HG03175 (cell line): ENCODE data around the gene LAMTOR1.
A peak's percentile ranks its signal among the peaks of the same experiment; 100 is the strongest.

Experiments used
- ATAC-seq: cut with Tn5 transposase; IDR thresholded peaks from one replicate; pipeline ENCODE4 v1.9.1; 2021; ENCODE audit warnings: mild to moderate bottlenecking, moderate library complexity; ENCODE audit not compliant: unreplicated experiment

LAMTOR1 gene

DNA sequence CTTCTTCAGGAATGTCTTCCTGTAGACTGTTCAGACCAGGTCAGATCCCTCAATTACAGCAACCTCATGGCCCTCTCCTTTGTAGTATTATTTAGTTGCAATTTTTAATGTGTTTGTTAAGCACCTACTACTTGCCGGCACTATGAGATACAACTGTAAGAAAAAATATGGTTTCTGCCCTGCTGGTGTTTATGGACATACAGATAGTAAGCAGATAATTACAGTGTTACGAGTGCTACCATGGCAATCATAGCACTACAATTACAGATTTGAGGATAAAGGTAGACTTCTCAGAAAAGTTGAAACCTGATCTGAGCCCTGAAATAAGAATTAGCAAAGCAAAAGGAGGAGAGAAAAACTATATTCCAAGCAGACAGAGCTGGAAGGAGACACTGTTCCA is 19.7 kb downstream of the LAMTOR1 start:
- ATAC-seq: no peak

DNA sequence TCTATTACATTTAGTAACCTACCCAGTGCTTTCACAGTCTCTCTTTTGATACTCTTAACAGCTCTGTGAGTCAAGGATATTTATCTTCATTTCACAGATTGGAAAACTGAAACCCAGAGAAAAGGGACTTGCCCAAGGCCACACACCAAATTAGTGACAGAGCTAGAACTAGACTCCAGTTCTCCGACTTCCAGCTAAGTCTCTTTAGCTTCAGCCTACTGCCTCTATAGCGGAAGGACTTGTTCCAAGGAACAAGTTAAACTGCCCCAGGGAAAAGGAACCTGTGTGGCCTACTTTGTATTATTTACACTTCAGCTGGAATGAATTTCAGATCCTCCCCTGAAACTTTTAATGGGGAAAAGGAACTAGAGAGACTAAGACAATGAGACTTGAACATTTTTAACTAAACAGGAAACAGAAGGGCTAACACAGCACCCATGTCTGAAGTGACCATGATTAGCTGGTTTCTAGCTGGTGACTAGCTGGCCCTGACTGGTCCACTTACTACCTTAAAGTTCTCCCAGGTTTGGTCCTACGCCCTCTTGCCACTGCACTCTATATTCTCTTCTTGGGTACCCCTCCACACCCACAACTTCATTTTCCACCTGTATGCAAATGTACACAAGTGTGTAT is 21.2 kb downstream of the LAMTOR1 start:
- ATAC-seq: no peak

DNA sequence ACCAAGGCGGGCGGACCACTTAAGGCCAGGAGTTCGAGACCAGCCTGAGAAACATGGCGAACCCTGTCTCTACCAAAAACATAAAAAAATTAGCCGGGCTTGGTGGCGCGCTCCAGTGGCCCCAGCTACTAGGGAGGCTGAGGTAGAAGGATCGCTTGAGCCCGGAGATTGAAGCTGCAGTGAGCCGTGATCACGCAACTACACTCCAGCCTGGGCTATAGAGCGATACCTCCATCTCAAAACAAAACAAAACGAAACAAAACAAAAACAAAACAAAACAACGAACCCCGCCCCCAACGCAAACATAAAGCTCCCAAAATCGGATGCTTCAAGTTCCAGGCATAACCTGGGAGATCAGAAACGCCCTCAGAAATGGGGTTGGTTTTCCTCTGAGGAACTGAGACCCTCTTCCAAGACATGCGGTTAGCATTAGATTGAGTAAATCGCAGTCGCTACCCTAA is 21.9 kb downstream of the LAMTOR1 start:
- ATAC-seq: no peak

DNA sequence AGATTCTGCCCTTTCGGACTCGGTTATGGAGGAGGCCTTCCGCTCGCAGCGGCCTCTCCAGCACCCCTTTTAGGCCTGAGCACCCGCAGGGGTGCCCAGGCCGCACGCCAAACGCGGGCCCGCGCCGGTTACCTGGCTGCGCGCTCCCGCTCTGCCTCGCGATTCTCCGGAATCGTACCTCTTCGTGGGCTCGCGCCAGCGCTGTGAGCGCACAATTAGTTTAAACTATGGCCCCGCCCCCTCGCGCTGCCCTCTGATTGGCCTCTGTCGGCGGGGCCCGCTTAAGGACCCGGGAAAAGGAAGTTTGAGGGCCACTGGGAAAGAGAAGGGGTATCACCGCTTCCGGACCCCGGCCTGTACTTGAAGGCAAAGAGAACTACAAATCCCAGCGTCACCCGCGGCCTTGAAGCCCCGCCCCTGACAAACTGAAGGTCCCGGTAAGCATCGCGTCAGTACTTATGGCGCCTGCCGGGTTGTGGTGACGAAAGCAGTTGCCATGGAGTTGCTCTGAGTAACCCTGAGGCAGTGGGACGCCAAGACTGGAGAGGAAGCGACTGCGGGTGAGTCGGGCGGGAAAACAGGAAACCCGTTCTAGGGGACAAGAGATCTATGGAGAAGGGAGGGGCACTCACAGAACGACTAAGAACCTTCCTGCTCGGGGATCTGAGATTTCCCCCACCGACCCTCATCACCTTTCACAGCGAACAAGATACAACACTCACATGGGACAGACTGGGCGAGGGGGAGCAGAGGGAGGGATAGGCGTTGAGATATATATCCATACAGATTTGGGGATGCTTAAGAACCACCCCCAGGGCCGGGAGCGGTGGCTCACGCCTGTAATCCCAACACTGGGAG is 22.5 kb downstream of the LAMTOR1 start, which contains the start of the genes LRRC51 and NUMA1:
Gene LRRC51, plus strand, starts transcription at position 525 of the 858 bp plus-strand sequence. CDS start 8,234 bp downstream, outside the sequence.
Gene NUMA1, minus strand, starts transcription at position 217 of the 858 bp plus-strand sequence. CDS start 44,599 bp downstream, outside the sequence.
- peak; percentile 93 for ATAC-seq

DNA sequence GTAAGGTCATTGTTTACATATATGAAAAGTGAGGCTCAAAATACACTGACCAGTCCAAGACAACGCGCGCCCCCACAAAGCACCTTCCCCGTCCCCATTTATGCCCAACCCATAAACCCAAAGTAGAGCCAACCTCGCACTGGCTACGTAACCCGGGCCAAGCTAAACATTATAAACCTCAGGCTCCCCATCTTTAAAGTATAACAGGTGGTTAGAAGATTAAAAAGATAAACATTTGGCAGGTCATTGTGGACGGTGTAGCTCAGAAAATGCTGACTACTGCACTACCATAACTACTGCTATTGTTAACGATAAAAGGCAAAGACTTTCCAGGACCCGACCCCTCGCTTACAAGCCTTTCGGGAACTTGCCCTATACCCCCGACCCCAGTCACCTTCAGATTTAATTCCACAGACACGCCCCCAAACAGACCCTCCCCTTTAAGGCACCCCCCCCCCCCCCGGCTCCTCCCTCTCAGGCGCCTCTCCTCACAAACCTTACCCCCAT is 23.2 kb downstream of the LAMTOR1 start:
- no peak for ATAC-seq

DNA sequence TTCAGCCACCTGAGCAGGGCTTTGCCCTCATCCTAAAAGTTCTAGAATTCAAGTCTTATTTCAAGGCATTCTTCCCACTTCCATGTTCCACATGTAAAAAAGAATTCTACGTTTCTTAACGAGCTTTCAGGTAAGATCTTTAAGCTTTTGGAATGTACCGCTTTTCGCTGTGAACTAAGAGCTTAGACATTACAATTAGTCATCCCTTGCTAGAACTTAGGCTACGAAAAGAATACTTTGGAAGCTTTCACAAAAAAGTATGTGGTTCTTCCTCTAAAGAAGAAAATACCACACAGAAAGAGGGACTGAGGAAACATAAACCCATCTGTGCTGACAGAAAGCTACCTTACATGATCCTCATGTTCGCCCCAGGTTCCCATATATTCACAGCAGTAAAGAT is 24.6 kb downstream of the LAMTOR1 start:
- no peak for ATAC-seq

DNA sequence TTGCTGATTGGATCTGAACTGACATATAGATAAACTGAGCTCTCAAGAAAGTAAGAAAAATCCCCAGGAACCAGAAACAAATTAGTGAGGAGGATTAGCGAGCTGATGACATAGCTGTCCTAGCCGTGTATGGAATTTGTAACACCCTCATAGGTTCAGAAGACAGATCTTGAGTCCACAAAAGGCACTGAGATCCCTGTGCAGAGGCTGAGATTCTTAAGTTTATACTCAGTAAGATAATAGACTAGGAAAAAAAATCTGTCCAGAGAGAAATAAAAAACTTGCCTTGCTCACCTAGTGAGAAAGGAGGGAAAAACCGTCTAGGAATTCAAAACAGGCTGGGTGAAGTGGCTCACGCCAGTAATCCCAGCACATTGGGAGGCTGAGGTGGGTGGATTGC is 27.3 kb downstream of the LAMTOR1 start:
- no peak for ATAC-seq

DNA sequence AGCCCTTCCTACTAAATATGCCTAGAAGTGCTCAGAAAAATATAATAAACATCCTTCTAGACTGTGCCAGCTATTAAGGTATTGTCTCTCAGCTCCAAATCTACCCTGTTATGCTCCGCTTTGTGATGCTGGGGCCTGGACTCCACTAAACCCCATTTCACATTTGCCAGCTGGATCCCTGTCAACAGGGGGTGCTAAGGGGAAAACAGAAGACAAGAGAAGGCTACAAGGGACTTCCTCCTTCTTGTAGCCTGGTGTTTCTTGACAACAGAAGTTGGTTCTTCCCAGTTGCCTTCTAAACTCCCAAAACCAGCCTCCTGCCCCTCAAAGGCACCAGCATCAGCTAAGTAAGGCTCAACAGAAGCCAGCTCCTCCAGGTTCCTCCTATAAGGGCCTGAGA is 28.0 kb downstream of the LAMTOR1 start:
- no peak for ATAC-seq

DNA sequence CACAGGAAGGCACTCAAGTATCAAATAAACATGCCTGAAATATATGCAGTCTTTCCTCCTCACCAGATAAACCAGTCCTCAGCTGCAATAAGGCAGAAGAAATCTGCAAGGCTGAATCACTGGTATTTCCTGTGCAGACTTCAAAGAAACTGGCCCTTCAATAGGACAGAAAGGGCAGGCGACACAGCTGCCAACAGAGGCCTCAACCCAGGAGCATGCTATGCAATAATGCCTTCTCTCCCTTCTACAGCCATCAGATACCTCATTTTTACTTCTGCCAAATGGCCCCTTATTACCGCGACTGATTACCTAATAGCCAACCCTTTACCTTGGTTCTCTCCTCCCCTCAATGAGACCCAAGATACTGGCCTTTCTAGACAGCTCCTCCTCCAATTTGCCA is 30.7 kb downstream of the LAMTOR1 start:
- ATAC-seq: no peak

DNA sequence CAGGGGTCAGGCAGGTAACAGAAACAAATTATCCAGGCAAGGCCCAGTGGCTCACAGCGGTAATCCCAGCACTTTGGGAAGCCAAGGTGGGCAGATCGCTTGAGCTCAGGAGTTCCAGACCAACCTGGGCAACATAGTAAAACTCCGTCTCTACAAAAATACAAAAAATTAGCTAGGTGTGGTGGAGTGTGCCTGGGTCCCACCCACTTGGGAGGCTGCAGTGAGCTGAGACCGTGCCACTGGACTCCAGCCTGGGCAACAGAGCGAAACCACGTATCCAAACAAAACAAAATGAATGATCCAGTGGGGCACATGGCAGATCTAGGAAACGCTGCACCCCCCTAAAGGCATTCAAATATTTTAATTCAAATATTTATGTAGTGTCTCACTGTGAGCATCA is 32.6 kb downstream of the LAMTOR1 start:
- no peak for ATAC-seq

DNA sequence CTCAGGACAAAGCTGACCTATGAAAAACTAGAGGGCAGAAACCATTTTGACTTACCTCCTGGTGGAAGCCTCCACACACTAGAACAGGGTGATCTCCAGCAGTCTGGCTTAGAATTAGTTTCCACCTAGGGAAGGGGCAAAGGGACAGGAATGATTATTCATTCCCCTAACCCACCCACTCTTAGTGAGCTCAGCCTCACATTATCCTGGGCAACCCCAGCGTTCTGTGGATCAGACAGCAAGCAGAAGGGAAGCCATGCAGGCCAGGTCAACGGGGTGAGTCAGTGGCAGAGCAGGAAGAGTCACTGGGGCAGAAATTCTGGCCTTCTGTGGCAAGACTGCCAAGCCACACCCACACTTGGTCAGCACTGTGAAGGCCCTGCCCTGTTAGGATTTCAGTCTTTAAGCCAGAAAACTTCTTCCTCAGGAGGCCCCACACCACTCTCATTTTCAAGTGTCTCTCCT is 33.3 kb downstream of the LAMTOR1 start:
- ATAC-seq: peak; percentile 64

DNA sequence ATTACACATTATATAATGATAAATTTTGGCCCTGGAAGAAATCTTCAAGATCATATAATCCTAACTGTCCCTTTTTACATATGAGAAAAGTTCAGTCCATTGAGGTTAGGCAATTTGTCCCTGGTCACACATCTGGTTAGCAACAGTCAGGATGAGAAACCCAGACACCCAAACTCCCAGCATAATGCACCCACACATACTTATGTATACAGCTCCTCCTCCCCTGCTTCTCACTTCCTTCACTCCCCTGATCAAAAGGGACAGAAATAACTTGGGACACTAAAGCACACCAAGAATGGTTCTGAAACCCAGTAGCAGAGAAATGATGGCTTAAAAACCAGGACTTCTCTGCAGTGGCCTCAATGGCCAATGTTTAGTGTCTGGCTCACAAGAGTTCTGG is 33.9 kb downstream of the LAMTOR1 start:
- ATAC-seq: no peak

DNA sequence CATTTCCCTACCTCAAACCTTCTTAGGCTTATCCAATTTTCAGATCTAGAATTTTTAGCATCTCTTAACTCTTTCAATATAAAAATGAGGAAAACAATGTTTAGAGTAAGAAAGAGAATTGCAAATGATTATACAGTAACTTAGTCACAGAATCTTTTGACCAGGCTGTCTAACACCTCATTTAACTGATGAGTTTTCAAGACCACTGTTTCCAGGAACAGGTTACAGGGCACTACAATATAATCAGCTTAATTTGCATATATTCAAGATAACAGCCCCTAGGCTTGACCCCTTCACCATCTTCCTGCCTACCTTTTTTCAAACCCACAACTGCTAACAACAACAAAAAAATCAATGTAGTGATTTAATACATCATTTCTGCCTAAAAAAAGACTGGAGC is 35.4 kb downstream of the LAMTOR1 start:
- no peak for ATAC-seq

DNA sequence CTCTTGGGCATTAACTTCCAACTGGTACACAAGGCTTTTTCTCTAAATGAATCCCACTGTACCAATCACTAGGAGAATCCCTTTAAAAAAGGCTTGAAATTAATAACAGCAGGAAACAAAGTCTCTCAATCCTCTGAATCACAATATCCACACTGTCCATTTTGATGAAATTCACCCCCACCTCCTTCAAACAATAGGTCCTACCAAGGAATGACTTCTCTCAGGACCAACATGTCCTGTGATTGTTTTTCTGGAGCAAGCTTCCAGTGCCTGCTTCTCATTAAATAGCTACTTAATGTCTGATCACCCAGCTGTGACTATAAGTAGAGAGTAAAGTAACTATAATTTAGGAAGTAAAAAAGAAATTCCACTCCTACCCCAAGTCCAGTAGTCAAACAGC is 35.8 kb downstream of the LAMTOR1 start:
- no peak for ATAC-seq

DNA sequence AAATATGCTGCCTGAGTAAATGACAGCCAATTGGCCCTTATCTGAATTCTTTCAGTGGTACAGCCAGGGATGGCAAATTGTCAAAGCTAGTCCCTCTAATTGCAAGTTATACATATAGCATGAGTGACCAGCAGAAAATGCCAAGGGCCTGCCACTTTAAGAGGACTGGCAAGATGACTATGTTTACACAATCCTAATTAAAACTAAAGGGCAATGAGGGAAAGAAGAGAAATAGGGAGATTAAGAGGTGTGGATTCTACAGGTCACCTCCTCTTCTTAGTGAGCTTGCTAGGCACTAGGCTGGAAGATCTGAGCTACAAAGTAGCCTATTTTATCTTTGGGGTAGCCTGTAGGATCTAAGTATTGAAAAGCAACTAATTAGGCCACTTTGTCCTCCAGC is 36.2 kb downstream of the LAMTOR1 start:
- ATAC-seq: no peak

DNA sequence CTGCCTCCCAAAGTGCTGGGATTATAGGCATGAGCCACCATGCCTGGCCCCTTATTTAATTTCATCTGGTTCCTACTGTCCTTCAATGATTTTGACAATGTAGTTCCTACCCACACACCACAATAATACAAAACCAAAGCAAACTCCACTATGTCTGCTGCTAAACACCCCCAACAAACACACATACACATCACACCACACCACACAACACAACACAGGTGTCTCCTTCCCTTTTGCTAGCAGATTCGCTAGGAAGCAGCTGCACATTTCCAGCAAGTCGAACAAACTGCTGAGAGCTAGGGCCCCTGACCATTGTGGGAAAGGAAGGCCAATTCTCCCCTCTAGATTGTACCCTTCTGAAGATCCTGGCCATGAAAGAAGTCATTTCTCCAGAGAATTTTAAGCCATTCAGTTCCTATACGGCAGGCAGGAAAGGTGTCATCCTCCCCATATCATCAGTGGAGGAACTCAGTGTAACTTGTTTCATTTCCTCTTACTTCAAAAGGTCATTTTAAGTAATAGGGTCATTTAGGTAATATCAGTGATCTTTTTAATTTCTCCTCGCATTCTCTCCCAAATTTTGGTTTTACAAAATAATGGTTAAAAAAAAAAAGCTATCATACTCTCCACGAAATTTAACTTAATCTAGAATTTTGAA is 41.2 kb downstream of the LAMTOR1 start:
- ATAC-seq: no peak

DNA sequence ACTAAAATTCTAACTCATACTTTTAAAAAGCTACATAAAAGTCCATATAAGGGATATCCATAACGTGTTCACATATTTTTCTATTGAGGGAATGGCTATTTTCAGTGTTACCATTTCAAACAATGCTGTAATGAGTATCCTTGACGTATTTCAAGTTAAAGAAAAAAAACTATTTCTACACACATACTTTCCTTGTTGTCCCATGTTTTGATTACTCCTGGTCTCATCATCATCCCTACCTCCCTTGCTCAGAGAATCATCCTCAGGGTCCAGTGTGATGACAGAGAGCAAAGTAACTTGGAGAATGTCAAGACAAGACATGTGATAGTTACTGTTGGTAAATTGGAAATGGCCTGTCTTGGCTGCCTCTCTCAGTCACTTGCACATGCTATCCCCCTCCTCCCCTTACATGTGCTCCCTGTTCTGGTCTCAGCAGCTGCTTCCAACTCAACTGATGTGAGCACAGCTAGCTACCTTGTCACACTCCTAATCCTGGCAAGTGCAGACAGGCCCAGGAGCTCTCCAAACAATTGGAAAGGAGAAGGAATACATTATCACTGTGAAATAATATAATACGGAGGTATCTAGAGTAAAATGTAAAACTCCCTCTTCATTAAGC is 44.6 kb downstream of the LAMTOR1 start:
- no peak for ATAC-seq

DNA sequence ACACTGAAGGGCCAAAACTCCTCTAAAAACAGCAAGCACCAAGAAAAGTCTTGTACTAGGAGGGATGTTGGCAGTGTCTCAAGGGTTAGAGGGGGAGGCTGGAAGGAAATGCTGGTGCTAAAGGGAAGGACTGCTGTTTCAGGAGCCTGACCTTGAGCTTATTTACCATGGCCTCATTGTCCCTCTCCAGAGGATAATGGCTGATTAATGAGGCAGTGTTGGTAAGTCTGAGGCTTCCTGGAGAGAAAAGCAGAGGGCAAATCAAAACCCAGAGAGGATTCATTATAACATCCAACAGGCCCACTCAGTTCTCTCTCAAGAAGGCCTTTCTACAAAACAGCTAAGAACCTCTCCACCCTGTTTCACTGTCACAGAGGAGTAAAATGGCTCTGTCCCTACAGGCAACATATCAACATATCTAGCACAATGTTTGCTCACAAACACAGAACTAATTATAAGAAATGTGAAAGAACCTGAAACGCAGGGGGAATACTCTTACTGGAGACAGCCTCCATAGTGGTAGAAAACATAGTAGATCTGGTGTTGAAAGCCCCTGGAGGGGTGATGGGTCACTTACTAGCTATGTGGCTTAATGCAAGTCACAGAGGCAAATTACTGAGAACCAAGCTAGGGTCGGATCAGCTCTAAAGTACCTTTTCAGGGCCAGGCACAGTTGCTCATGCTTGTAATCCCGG is 54.2 kb downstream of the LAMTOR1 start:
- ATAC-seq: no peak
